MM.1S (cell line): ENCODE measurements around the gene COL25A1.

Experiments used
- CTCF ChIP-seq: fragments of 300-600 bp; sonication (generic); IDR thresholded peaks from 2 replicates; pipeline ENCODE4 v1.5.1; 2016; ENCODE audit warnings: antibody characterized with exemption, low read length, mixed read lengths
- EZH2 ChIP-seq: fragments of 300-600 bp; sonication (generic); optimal IDR thresholded peaks from 2 replicates; pipeline ENCODE3; 2017; ENCODE audit warnings: low read depth, mild to moderate bottlenecking, antibody characterized with exemption, low read length, mixed read lengths
- EZH2phosphoT487 ChIP-seq: fragments of 300-600 bp; sonication (generic); IDR thresholded peaks from 2 replicates; pipeline ENCODE4 v1.6.1; 2018; ENCODE audit warnings: antibody characterized with exemption, low read length

GRCh38 chr4:108978066-108978465 lies 324.4 kb downstream of the COL25A1 start:
- TF ChIP-seq CTCF: no peak
- TF ChIP-seq EZH2phosphoT487: no peak
- no peak for TF ChIP-seq EZH2
